GM06990 (cell line): ENCODE results near the gene BICD1.

Experiments
- DNase-seq: peaks from one replicate; pipeline ENCODE4 v3.0.0-alpha.2; 2011; ENCODE audit not compliant: insufficient read length; ENCODE audit errors: extremely low read depth
- H3K27me3 ChIP-seq: replicated peaks from 2 replicates; pipeline ENCODE4 v1.6.0; 2011; ENCODE audit warnings: low read length; ENCODE audit not compliant: control insufficient read depth, insufficient read depth
- H3K36me3 ChIP-seq: 2 replicates; pipeline ENCODE4 v1.5.1; 2011; ENCODE audit warnings: low read length; ENCODE audit not compliant: control insufficient read depth, insufficient read depth
- H3K4me3 ChIP-seq: replicated peaks from 2 replicates; pipeline ENCODE4 v1.5.1; 2011; ENCODE audit warnings: low read depth, mild to moderate bottlenecking, control low read depth, low read length
- TF ChIP-seq, protein P1 (sequence below): IDR thresholded peaks from 2 replicates; pipeline ENCODE4 v1.5.1; 2011; ENCODE audit warnings: low read length, control low read depth, mild to moderate bottlenecking, inconsistent platforms; ENCODE audit not compliant: insufficient read depth, poor library complexity, severe bottlenecking

Gene BICD1

DNA sequence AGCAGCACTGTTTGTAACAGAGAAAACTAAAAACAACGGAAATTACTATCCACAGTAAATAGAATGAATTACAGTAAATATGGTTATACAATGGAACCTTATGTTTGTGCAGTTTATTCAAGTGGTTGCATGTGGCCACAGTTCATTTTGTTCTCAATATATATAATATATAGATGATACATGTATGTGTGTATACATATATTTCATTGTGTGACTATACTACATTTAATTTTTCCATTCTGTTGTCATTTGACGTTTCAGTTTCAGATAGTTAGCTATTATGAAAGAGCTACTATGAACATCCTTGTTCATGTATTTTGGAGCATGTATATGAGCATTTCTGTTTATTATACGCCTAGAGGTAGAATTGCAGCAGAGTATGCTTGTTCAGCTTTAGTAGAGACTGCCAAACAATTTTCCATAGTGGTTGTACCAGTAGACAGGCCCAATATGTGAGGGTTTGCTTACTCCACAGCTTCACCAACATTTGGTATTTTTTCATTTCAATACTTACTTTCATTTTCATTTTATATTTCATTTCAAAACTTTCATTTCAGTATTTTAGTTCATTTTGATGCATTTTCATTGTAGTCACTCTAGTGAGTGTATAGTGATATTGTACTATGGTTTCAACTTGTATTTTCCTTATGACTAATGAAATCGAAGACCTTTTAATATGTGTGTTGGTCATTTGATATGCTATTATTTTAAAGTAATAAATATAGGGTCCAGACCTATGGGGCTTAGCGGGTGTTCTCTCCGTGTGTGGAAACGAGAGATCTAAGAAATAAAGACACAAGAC, 151.2 kb downstream of the BICD1 start:
- no peak for DNase-seq
- no peaks in the 10 kb centered on the region for H3K27me3 ChIP-seq
- H3K36me3 ChIP-seq, result no peaks in the 10 kb centered on the region
- TF ChIP-seq, protein P1, sequence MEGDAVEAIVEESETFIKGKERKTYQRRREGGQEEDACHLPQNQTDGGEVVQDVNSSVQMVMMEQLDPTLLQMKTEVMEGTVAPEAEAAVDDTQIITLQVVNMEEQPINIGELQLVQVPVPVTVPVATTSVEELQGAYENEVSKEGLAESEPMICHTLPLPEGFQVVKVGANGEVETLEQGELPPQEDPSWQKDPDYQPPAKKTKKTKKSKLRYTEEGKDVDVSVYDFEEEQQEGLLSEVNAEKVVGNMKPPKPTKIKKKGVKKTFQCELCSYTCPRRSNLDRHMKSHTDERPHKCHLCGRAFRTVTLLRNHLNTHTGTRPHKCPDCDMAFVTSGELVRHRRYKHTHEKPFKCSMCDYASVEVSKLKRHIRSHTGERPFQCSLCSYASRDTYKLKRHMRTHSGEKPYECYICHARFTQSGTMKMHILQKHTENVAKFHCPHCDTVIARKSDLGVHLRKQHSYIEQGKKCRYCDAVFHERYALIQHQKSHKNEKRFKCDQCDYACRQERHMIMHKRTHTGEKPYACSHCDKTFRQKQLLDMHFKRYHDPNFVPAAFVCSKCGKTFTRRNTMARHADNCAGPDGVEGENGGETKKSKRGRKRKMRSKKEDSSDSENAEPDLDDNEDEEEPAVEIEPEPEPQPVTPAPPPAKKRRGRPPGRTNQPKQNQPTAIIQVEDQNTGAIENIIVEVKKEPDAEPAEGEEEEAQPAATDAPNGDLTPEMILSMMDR, result no peak
- no peak overlapping the region for H3K4me3 ChIP-seq

DNA sequence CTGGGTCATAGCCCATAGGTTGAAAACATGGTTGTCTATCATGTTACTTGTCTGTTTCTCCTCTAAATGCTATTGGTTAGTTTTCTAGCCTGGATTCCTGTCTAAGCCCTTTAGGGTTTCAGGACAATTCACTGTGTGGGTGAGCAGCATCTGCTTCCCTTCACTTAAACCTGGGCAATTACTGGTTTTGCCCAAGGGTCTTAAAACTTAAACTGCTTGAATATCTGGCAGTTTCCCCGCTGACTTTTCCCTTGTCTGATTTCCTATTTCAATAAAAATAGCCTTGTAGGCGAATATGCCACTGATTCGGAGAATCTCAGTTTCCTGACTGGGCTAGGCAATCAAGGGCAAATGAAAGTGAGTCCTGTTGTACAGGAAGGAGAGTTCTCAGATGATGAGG, 154.0 kb downstream of the BICD1 start:
- no peak overlapping the region for H3K4me3 ChIP-seq
- H3K36me3 ChIP-seq, result no peaks in the 10 kb centered on the region
- H3K27me3 ChIP-seq, result no peaks in the 10 kb centered on the region
- TF ChIP-seq, protein P1, result no peak
- DNase-seq, result no peak

DNA sequence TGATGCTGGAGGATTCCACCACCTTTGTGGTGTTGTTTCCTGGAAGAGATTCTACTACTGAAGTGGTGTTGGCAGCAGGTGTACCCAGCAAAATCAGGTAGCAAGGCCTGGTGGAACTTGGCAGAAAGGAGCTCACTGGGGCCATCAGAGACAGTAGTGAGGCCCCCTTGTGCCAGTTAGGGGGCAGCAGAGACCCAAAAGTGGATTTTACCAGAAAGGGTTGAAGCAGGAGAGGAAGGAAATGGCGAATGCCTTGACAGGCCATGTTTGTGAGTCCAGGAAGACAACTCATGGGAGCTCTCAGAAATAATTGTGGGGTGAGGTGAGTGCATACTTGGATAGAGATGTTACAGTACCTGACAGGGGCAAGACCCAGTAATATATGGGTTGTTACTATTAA, 155.0 kb downstream of the BICD1 start:
- TF ChIP-seq, protein P1, result peak; percentile 38
- DNase-seq, result no peak
- Histone ChIP-seq H3K4me3 (no peak overlapping the region), H3K36me3 (no peaks in the 10 kb centered on the region), H3K27me3 (no peaks in the 10 kb centered on the region)

DNA sequence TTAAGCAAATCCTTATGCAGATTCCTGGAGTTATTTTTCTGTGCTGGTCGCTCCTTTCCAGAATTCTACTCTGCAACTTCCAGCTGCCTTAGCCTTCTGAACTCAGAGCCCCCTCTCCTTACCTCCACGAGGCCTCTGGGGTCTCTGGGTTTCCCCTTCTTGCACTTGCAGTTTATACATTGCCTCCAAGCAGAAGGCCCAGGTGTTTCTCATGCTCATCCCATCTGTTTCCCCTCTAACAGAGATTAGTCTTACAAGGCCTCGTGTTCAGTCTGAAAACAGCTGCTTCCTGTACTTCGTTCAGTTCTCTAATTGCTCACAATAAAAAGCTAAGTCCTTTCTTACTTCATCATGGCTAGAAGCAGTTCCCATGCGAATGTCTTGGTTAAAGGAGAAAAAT, 158.3 kb downstream of the BICD1 start:
- peak; percentile 48 for DNase-seq
- no peaks in the 10 kb centered on the region for H3K36me3 ChIP-seq
- TF ChIP-seq, protein P1, result no peak
- H3K27me3 ChIP-seq, result no peaks in the 10 kb centered on the region
- H3K4me3 ChIP-seq, result no peak overlapping the region

DNA sequence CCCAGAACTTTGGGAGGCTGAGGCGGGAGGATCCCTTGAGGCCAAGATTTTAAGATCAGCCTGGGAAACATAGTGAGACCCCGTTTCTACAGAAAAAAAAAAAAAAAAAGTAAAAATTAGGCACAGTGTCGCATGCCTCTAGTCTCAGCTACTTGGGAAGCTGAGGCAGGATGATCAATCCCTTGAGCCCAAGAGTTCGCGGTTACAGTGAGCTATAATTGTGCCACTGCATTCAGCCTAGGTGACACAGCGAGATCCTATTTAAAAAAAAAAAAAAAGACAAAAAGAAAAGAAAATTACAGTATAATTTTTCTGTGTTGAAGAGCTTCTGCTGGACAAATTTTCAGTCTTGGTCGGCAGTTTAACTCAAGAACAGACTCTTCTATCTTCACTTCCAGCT, 158.8 kb downstream of the BICD1 start:
- DNase-seq, result no peak
- H3K4me3 ChIP-seq, result no peak overlapping the region
- no peaks in the 10 kb centered on the region for H3K27me3 ChIP-seq
- H3K36me3 ChIP-seq, result no peaks in the 10 kb centered on the region
- TF ChIP-seq, protein P1, result no peak
